Keratinocyte (primary cell): ENCODE results near the gene RBBP4. TPM values are rescaled to one million over a fixed set of nuclear protein-coding genes. Genes with fewer than 3 reads are reported as not detected.

Source experiments
- DNase-seq: peaks from one replicate; pipeline ENCODE4 v3.0.0-alpha.2; 2011; ENCODE audit warnings: low read depth, missing footprints, low spot score
- FAIRE-seq: peaks from 2 replicates; lab custom pipeline; 2011; peaks lifted over from hg19 to GRCh38; lab: Jason Lieb, UNC
- H2AFZ ChIP-seq: 2 replicates; pipeline ENCODE4 v1.6.0; 2012; ENCODE audit warnings: low read length, control low read depth, inconsistent platforms; ENCODE audit not compliant: control insufficient read depth
- H3K27ac ChIP-seq: 2 replicates; pipeline ENCODE4 v1.5.1; 2011; ENCODE audit warnings: low read length; ENCODE audit not compliant: control insufficient read depth, insufficient read depth
- H3K27me3 ChIP-seq: 3 replicates; pipeline ENCODE4 v1.6.0; 2011; ENCODE audit warnings: low read length; ENCODE audit not compliant: control insufficient read depth, insufficient read depth; ENCODE audit errors: extremely low read depth
- H3K36me3 ChIP-seq, 2 experiments: 2 replicates in 1 of 2; 3 replicates in 1 of 2; pipeline ENCODE4 v1.5.1; 2011; ENCODE audit warnings: low read length in 2 of 2, mild to moderate bottlenecking in 1 of 2; ENCODE audit not compliant: control insufficient read depth in 2 of 2, insufficient read depth in 2 of 2; ENCODE audit errors: extremely low read depth in 1 of 2
- H3K4me1 ChIP-seq: 3 replicates; pipeline ENCODE4 v1.5.1; 2011; ENCODE audit warnings: low read length; ENCODE audit not compliant: control insufficient read depth, insufficient read depth; ENCODE audit errors: extremely low read depth
- H3K4me2 ChIP-seq: 3 replicates; pipeline ENCODE4 v1.6.0; 2011; ENCODE audit warnings: low read depth, low read length; ENCODE audit not compliant: control insufficient read depth, insufficient read depth; ENCODE audit errors: extremely low read depth
- H3K4me3 ChIP-seq, 3 experiments: fragments of 200-600 bp in 1 of 3; sonication (generic) in 1 of 3; 2 replicates in 2 of 3; 3 replicates in 1 of 3; pipeline ENCODE4 v1.5.1; 2011 to 2016; ENCODE audit warnings: low read length in 3 of 3, mild to moderate bottlenecking in 3 of 3, control low read depth in 2 of 3, inconsistent platforms in 1 of 3, low read depth in 1 of 3, mixed read lengths in 1 of 3, mixed run types in 1 of 3, moderate library complexity in 1 of 3; ENCODE audit not compliant: control insufficient read depth in 2 of 3, insufficient read depth in 2 of 3; ENCODE audit errors: extremely low read depth in 1 of 3
- H3K79me2 ChIP-seq: 2 replicates; pipeline ENCODE4 v1.6.0; 2012; ENCODE audit warnings: low read length; ENCODE audit not compliant: control insufficient read depth, insufficient read depth
- H3K9ac ChIP-seq: 3 replicates; pipeline ENCODE4 v1.6.0; 2011; ENCODE audit warnings: low read length; ENCODE audit not compliant: control insufficient read depth, insufficient read depth; ENCODE audit errors: extremely low read depth
- H3K9me1 ChIP-seq: 3 replicates; pipeline ENCODE4 v1.6.0; 2011; ENCODE audit warnings: low read length; ENCODE audit not compliant: control insufficient read depth, insufficient read depth; ENCODE audit errors: extremely low read depth
- H3K9me3 ChIP-seq: 2 replicates; pipeline ENCODE4 v1.5.1; 2012; ENCODE audit warnings: low read depth, low read length; ENCODE audit not compliant: control insufficient read depth
- H4K20me1 ChIP-seq: 3 replicates; pipeline ENCODE4 v1.6.0; 2011; ENCODE audit warnings: low read length; ENCODE audit not compliant: control insufficient read depth, insufficient read depth; ENCODE audit errors: extremely low read depth
- CTCF ChIP-seq, 3 experiments: IDR thresholded peaks in 1 of 3; conservative IDR thresholded peaks in 1 of 3; optimal IDR thresholded peaks in 1 of 3; 2 replicates in 2 of 3; 3 replicates in 1 of 3; pipeline versions ENCODE3 to v1.5.1; 2011; ENCODE audit warnings: low read length in 3 of 3, mild to moderate bottlenecking in 3 of 3, moderate library complexity in 2 of 3, control low read depth in 1 of 3, inconsistent platforms in 1 of 3; ENCODE audit not compliant: insufficient read depth in 2 of 3; ENCODE audit errors: extremely low read depth in 1 of 3
- EZH2 ChIP-seq: IDR thresholded peaks from one replicate; pipeline ENCODE4 v1.6.1; 2012; ENCODE audit warnings: inconsistent platforms, mild to moderate bottlenecking, low read length, moderate library complexity
- dilution Hi-C: fragments of 300-500 bp; cut with MboI; formaldehyde crosslinking; loops from one replicate; pipeline ENCODE4 v1.7.0; 2020; ENCODE audit warnings: low sequenced_read_pairs; ENCODE audit not compliant: extremely low pct_ligation_motif_present
- polyA plus RNA-seq, 5 experiments: library from polyadenylated mRNA; depleted of rRNA in 3 of 5; stranded (reverse) in 3 of 5; stranded (forward) in 1 of 5; unstranded in 1 of 5; fragments of >200 nt; gene quantifications; 1 replicate in 1 of 5; 2 replicates in 3 of 5; 3 replicates in 1 of 5; pipeline versions ENCODE4 v1.2.1 to v1.2.3, GENCODE V29; 2011 to 2012; ENCODE audit warnings: missing spikeins in 2 of 5, low read depth in 1 of 5, low replicate concordance in 1 of 5

The RBBP4 gene
- polyA plus RNA-seq, 1 donor (not counting 4 experiments of a cell fraction or from before 2014, with no cell fraction given), result 61.5 TPM

- peak; percentile 78 for DNase-seq
- H3K4me1 ChIP-seq, result peaks cover 27% of the 10 kb centered on the region
- H3K9me1 ChIP-seq, result no peaks in the 10 kb centered on the region
- dilution Hi-C loops, result no loop called here
- H3K9ac ChIP-seq, result peak overlapping the region; percentile 20
- no peaks in the 10 kb centered on the region for H3K9me3 ChIP-seq
- no peaks in the 10 kb centered on the region for H3K79me2 ChIP-seq
- FAIRE-seq, result peak; percentile 87
- TF ChIP-seq EZH2 (no peak), CTCF (optimal IDR thresholded peaks at IDR 0.05 in 1 of 3, IDR thresholded peaks at IDR 0.05 in 1 of 3, conservative IDR thresholded peaks at IDR 0.05 in 1 of 3; ENCODE audit: extremely low read depth in 1 of 3, insufficient read depth in 2 of 3, low read length in 3 of 3) (peak in 1 of 3 experiments; percentile 36)
- H3K27me3 ChIP-seq, result no peaks in the 10 kb centered on the region
- peak overlapping the region; percentile 56 for H3K27ac ChIP-seq
- H3K4me2 ChIP-seq, result peak overlapping the region; percentile 38
- H2AFZ ChIP-seq, result peak overlapping the region; percentile 28
- no peak overlapping the region for H3K4me3 ChIP-seq
- no peaks in the 10 kb centered on the region for H3K36me3 ChIP-seq
- no peaks in the 10 kb centered on the region for H4K20me1 ChIP-seq
These were observed 65.5 kb downstream of the RBBP4 start for GRCh38 chr1:32716312-32717148.

GRCh38 chr1:32717503-32717902, 66.5 kb downstream of the RBBP4 start:
- dilution Hi-C loops, result no loop called here
- Histone ChIP-seq H3K9ac (no peak overlapping the region), H3K9me3 (no peaks in the 10 kb centered on the region), H3K4me3 (no peak overlapping the region), H3K4me1 (peaks cover 22% of the 10 kb centered on the region), H3K27me3 (no peaks in the 10 kb centered on the region), H3K9me1 (no peaks in the 10 kb centered on the region), H3K27ac (no peak overlapping the region), H3K4me2 (no peak overlapping the region), H3K36me3 (no peaks in the 10 kb centered on the region), H2AFZ (no peak overlapping the region), H3K79me2 (no peaks in the 10 kb centered on the region), H4K20me1 (no peaks in the 10 kb centered on the region)
- TF ChIP-seq CTCF (optimal IDR thresholded peaks at IDR 0.05 in 1 of 3, IDR thresholded peaks at IDR 0.05 in 1 of 3, conservative IDR thresholded peaks at IDR 0.05 in 1 of 3; ENCODE audit: extremely low read depth in 1 of 3, insufficient read depth in 2 of 3, low read length in 3 of 3) (no peak), EZH2 (no peak)
- no peak for DNase-seq
- no peak for FAIRE-seq
